Measurements from ENCODE around the gene RPL5.

Gene RPL5

GRCh38 chr1:92820024-92820423, 11.8 kb upstream of the RPL5 start:
- peak; percentile 56 for DNase-seq (ENCODE audit: low spot score)

GRCh38 chr1:92820551-92820950, 11.3 kb upstream of the RPL5 start:
- no peak for DNase-seq (ENCODE audit: low spot score)

GRCh38 chr1:92822879-92823278, 9.0 kb upstream of the RPL5 start:
- DNase-seq (ENCODE audit: low spot score): peak; percentile 41

GRCh38 chr1:92826792-92827191, 5.0 kb upstream of the RPL5 start:
- DNase-seq (ENCODE audit: low spot score): no peak

GRCh38 chr1:92831368-92831761, 475 bp upstream of the RPL5 start:
- DNase-seq (ENCODE audit: low spot score): peak; percentile 20

GRCh38 chr1:92832537-92833114, 786 bp downstream of the RPL5 start:
- DNase-seq (ENCODE audit: low spot score): peak; percentile 24

- no peak for DNase-seq (ENCODE audit: low spot score)
Measured at GRCh38 chr1:92833840-92834239, 2.0 kb downstream of the RPL5 start.

GRCh38 chr1:92834617-92835016, 2.8 kb downstream of the RPL5 start:
- no peak for DNase-seq (ENCODE audit: low spot score)

GRCh38 chr1:92837062-92837461, 5.2 kb downstream of the RPL5 start:
- DNase-seq (ENCODE audit: low spot score): no peak

- no peak for DNase-seq (ENCODE audit: low spot score)
Measured at GRCh38 chr1:92838519-92838918, 6.7 kb downstream of the RPL5 start.

- no peak for DNase-seq (ENCODE audit: low spot score)
Measured at GRCh38 chr1:92839442-92839841, 7.6 kb downstream of the RPL5 start.

GRCh38 chr1:92840600-92840999, 8.8 kb downstream of the RPL5 start:
- DNase-seq (ENCODE audit: low spot score): no peak

- no peak for DNase-seq (ENCODE audit: low spot score)
Measured at GRCh38 chr1:92842082-92843045, 10.5 kb downstream of the RPL5 start.

- DNase-seq (ENCODE audit: low spot score): no peak
Measured at GRCh38 chr1:92843046-92843423, 11.2 kb downstream of the RPL5 start.

GRCh38 chr1:92843429-92844352, 11.9 kb downstream of the RPL5 start:
- no peak for DNase-seq (ENCODE audit: low spot score)

- DNase-seq (ENCODE audit: low spot score): no peak
Measured at GRCh38 chr1:92844439-92844838, 12.6 kb downstream of the RPL5 start.

- DNase-seq (ENCODE audit: low spot score): no peak
Measured at GRCh38 chr1:92845908-92846307, 14.1 kb downstream of the RPL5 start.

- DNase-seq (ENCODE audit: low spot score): no peak
Measured at GRCh38 chr1:92848201-92848600, 16.4 kb downstream of the RPL5 start.

- no peak for DNase-seq (ENCODE audit: low spot score)
Measured at GRCh38 chr1:92850019-92850418, 18.2 kb downstream of the RPL5 start.

- DNase-seq (ENCODE audit: low spot score): no peak
Measured at GRCh38 chr1:92851729-92852128, 19.9 kb downstream of the RPL5 start.

- no peak for DNase-seq (ENCODE audit: low spot score)
Measured at GRCh38 chr1:92853299-92853698, 21.5 kb downstream of the RPL5 start.

- no peak for DNase-seq (ENCODE audit: low spot score)
Measured at GRCh38 chr1:92854101-92854785, 22.4 kb downstream of the RPL5 start.

All from kidney tubule cell (primary cell).